SK-N-MC (cell line): Measurements from ENCODE around the gene PDSS2.

Experiments used
- EZH2 ChIP-seq: fragments of 200-600 bp; sonication (generic); IDR thresholded peaks from one replicate; pipeline ENCODE4 v1.6.1; 2017; ENCODE audit warnings: antibody characterized with exemption
- POLR2AphosphoS5 ChIP-seq: IDR thresholded peaks from 2 replicates; pipeline ENCODE4 v1.6.1; 2012; ENCODE audit warnings: mild to moderate bottlenecking, low read depth, low read length, borderline replicate concordance

DNA sequence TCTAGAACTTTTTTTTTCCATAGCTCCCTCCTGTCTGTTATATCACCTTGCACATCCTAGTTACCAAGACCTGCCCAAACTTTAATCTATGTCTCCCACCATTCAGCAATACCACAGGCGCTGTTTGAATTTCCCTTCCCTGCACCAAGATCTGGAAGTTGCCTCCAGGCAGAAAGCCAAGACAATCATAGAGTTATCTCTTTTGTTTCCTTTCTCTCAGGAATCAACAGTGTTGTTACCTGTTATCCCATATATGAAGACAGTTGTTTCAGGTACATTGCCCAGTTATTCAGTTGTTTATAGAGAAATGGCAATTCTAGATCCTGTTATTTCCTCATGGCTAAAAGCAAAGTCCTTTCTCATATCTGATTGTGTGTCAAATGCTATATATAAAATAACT lies 63.2 kb downstream of the PDSS2 start:
- TF ChIP-seq EZH2 (no peak), POLR2AphosphoS5 (no peak)
